HFF-Myc (cell line): ENCODE measurements around the gene C2orf76.

Source experiments
- DNase-seq: peaks from one replicate; pipeline ENCODE4 v3.0.0-alpha.2; 2011; ENCODE audit warnings: low read depth; ENCODE audit errors: extremely low read depth
- H3K4me3 ChIP-seq: replicated peaks from 2 replicates; pipeline ENCODE4 v1.5.1; 2011; ENCODE audit warnings: low read depth, mild to moderate bottlenecking, control low read depth, low read length
- CTCF ChIP-seq: IDR thresholded peaks from 2 replicates; pipeline ENCODE4 v1.5.1; 2012; ENCODE audit warnings: mild to moderate bottlenecking, low read depth, low read length, control low read depth; ENCODE audit errors: missing control alignments

The C2orf76 gene

GRCh38 chr2:119366649-119367471 is at the start of gene C2orf76, which contains the start of gene DBI:
TSS of gene C2orf76 (minus strand) at chr2:119366834. CDS start at chr2:119339959, 26,875 bp downstream.
TSS of gene DBI (plus strand) at chr2:119366977. CDS start at chr2:119367052, 75 bp downstream.
- DNase-seq = peak; percentile 79
- H3K4me3 ChIP-seq = peak within 1 kb of the TSS; percentile 93
- no peak for TF ChIP-seq CTCF

GRCh38 chr2:119415630-119416029 is 49.0 kb upstream of the C2orf76 start:
- TF ChIP-seq CTCF = no peak
- no peak overlapping the region for H3K4me3 ChIP-seq
- DNase-seq = no peak

GRCh38 chr2:119414894-119415293 is 48.3 kb upstream of the C2orf76 start:
- no peak for DNase-seq
- H3K4me3 ChIP-seq = no peak overlapping the region
- no peak for TF ChIP-seq CTCF

GRCh38 chr2:119409506-119409905 is 42.9 kb upstream of the C2orf76 start:
- H3K4me3 ChIP-seq = no peak overlapping the region
- DNase-seq = no peak
- TF ChIP-seq CTCF = no peak

GRCh38 chr2:119408221-119408619 is 41.6 kb upstream of the C2orf76 start:
- H3K4me3 ChIP-seq = no peak overlapping the region
- no peak for TF ChIP-seq CTCF
- no peak for DNase-seq

GRCh38 chr2:119407430-119408220 is 41.0 kb upstream of the C2orf76 start:
- TF ChIP-seq CTCF = peak; percentile 69
- H3K4me3 ChIP-seq = no peak overlapping the region
- no peak for DNase-seq
